HG03175 (cell line): ENCODE data around the gene ARHGAP30.

Experiments
- ATAC-seq: cut with Tn5 transposase; IDR thresholded peaks from one replicate; pipeline ENCODE4 v1.9.1; 2021; ENCODE audit warnings: mild to moderate bottlenecking, moderate library complexity; ENCODE audit not compliant: unreplicated experiment

Gene ARHGAP30

DNA sequence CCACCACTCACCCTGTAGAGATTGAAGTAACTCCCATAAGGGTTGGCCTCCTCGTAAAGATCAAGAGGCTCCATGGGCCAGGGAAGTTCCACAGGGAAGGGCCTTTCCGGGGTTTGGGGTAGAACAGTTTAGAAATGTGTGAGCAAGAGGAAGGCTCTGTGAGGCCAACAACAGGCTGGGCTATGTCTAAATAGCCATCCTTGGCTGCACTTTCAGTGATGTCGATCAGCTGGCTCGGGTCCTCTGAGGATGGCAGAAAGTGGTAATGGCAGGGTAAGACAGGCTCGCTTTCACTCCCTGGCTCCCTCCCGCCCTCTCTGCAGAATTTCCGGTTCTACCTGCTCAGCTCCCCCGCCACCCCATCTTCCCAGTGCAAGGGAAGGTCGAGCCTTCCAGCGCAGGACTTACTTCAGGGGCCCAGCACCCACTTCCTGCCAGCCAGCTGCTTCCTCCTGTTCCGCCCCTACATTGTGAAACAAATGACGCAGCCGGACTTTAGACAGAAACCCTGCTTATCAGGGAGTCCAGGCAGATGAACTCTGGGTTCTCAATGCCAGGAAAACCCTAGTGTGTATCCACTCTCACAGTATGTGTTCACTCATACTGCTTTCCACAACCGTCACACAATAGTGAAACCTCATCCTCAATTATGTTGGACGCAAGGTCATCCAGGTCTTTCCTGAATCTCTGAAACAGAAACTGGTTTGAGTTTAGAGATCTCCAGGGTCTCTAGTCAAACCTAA is 56.0 kb downstream of the ARHGAP30 start:
- ATAC-seq, result peak; percentile 91

DNA sequence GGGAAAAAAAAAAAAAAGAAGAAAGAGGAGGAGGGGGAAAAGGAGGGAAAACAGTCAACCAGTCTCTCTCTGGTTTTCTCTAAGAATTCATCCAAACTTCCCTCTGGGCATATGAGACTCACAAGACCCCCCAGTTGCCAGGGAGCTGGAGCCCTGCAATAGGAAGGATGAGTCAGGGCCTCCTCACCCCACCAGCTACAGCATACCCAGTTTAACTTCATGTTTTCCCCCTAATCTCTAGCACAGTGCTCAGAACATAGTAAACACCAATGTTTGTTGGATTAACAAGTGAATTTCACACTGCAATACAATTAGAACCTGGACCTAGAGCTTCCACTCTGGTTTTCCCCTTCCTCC is 56.6 kb downstream of the ARHGAP30 start:
- peak; percentile 14 for ATAC-seq

DNA sequence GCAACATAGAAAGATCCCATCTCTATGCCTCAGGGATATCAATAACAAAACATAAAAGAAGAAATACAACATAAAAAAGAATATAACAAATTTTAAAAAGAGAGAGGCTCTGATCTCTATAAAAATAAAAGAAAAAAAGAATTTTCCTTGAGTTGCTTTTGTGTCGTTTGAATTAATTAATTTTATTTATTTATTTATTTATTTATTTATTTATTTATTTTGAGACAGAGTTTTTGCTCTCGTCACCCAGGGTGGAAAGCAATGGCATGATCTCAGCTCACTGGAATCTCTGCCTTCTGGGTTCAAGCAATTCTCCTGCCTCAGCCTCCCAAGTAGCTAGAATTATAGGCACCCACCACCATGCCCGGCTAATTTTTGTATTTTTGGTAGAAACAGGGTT is 57.3 kb downstream of the ARHGAP30 start:
- ATAC-seq, result no peak

DNA sequence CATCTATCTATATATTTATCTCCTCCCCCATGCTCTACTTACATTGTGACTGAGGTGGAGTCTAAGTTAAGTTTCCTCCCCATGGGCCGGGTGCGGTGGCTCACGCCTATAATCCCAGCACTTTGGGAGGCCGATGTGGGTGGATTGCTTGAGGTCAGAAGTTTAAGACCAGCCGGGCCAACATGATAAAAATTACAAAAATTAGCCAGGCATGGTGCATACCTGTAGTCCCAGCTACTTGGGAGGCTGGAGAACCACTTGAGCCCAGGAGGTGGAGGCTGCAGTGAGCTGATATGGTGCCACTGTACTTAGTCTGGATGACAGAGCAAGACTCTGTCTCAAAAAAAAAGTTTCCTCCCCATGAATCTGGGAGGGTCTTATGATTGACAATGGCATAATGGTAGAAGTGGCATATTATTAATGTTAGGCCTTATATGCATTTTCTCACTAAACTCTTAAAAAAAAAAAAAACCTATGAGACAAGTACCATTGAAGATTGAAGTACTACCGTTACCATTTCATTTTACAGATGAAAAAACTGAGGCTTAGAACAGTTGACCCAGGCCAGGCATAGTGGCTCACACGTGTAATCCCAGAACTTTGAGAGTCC is 60.0 kb downstream of the ARHGAP30 start:
- no peak for ATAC-seq

DNA sequence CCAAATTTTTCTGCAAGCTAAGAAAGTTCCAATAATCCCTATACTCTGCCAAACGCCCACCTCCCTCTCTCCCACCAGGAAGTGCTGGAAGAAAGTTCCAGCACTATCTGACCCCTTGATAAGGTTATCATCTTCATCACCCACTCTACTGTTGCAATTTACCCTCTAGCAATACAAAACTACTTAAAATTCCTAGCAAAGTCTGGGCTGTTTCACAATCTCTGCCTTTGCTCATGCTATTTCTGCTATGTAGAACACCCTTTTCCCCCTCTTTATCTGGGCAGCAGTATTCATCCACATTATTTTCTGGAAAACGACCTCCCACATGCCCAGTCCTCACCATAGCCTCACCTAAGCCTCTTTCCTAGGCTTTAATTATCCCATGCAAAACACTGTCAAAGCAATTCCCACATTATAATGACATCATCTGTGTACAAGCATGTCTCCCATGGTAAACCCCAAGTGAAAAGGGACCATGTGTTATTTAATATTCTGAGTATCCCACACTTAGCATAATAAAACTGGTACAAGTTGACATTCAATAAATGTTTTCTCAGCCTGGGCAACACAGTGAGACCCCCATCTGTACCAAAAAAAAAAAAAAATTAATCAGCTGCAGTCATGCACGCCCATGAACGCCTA is 60.7 kb downstream of the ARHGAP30 start:
- ATAC-seq, result no peak

- no peak for ATAC-seq
Measured at GRCh38 chr1:161007369-161007768, 62.3 kb downstream of the ARHGAP30 start.

GRCh38 chr1:161006563-161006962 is 63.1 kb downstream of the ARHGAP30 start:
- ATAC-seq, result no peak

GRCh38 chr1:161001525-161001924 is 68.2 kb downstream of the ARHGAP30 start:
- ATAC-seq, result no peak

GRCh38 chr1:161000736-161001480 is 68.8 kb downstream of the ARHGAP30 start:
- ATAC-seq, result no peak

DNA sequence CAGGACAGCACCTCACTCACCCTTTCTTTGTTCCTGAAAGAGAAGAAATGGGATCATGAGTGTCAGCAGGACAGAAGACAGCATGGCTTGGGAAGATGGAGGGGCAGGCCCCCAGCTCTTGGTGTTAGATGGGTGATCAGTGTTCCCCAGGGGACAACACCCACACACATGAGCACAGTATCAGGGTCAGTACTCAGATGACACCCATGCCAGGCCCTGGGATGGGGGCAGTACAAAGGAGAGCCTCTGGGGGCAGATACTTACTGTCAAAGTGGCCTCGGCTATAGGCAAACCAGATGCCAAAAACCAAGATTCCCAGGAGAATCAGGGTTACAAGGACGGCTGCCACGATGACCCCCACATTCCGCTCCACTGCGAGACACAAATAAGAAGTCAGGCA is 70.3 kb downstream of the ARHGAP30 start:
- no peak for ATAC-seq

DNA sequence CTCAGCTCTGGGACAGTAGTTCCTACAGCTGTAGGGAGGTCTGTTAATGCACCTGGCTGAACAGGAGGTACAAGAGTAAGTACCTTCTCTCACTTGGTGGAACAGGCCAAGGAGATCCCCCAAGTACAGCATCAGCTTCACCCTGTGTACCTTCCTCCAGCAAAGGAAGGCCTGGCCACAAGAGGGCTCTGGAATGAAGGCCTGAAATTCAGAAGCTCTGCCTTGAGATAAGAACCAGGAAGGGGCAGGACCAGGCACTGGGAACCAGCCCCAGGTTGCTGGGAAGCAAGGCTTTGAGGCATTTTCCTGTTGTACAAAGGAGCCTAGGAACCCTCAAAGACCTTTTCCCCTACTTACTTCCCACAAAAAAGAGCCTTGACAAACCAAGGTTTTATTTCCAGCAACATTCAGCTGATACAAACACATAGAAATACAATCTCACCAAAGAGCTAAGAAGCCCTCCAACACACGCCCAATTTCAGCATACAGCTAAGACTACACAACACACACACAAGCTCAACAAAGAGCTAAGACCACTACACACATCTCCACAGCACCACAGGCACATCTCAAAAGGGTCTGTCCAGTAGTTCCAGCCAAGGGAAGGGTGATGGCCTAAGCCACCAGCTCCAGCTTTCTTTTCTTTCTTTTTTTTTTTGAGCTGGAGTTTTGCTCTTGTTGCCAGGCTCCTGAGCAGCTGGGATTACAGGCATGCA is 72.2 kb downstream of the ARHGAP30 start:
- no peak for ATAC-seq
